CD4-positive, alpha-beta T cell treated with Interferon gamma for 1 hour (primary cell): ENCODE data around the gene ECHDC1.
"Not testable (repeated sequence)": the region's sequence is repeated elsewhere in the genome, so short reads cannot be mapped to it uniquely, and the experiment has no call there.

Experiments
- DNase-seq: peaks from one replicate; pipeline ENCODE4 v3.0.0-alpha.2; 2020

ECHDC1 gene

DNA sequence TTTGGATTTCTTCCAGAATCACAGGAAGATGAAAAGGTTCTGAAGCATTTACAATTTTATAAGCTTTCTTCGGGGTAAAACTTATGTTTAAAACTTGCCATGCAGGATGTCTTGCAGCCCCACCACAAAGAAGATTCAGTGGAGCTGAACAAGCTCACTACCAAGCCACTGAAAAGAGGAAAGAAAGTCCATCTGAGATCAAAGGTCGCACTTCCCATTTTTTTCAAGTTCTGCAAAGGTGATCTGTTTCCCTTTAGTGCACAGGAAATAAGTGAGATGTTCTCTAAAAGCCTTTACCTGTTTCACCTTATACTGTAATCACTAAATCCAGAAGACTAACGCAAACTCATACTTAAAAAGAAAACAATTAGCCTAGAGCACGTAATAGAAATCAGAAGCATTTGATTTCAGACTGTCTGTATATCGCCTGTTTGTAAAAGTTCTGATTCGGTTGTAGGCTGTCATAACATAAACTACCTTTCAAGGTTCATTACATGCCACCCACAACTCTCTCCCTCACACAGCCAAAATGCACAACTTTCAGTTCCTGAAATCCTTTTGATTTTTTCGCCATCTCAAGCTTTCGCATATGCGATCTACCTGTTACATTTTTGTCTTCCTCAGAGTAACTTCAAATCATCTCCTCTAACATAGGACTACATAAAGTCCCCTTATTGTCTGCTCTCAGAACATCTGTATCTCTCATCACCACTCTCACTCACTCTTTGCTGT, 1.8 kb downstream of the ECHDC1 start:
- DNase-seq, result no peak

DNA sequence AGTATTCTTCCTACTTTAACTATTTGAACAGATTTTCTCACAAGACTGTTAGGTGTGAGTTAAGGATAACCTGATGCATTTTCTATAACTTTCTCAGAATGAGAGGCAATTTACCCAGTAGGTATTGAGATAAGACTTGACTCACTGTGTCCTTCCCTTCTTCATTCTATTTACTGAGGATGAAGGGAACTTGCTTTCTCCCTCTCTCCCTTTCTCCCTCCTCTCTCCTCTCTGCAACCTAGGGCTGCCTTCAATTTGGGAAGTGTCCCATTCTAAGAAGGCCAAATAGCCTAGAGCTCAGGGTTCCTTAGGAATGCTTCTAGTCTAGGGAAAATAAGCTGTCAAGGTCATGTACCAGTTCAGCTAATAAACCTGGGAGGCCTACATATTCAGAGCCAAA, 3.2 kb downstream of the ECHDC1 start:
- DNase-seq, result no peak

DNA sequence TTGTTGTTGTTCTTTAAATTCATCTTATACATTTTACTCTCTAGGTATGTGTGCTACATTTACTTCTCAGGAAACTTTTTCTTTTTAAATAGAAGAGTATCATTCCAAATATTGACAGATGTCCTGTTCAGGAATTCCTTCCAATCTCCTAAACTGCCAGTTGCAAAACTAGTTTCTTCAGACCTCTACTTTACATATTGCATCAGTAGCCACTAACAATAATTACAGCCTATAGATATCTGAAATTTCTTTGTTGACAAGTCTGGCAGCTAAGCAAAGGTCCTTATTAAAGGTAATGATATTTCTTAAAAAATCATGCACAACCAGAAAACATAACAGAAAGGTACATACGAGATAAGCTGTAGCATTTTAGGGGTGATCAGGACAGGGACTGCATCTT, 4.5 kb downstream of the ECHDC1 start:
- no peak for DNase-seq

DNA sequence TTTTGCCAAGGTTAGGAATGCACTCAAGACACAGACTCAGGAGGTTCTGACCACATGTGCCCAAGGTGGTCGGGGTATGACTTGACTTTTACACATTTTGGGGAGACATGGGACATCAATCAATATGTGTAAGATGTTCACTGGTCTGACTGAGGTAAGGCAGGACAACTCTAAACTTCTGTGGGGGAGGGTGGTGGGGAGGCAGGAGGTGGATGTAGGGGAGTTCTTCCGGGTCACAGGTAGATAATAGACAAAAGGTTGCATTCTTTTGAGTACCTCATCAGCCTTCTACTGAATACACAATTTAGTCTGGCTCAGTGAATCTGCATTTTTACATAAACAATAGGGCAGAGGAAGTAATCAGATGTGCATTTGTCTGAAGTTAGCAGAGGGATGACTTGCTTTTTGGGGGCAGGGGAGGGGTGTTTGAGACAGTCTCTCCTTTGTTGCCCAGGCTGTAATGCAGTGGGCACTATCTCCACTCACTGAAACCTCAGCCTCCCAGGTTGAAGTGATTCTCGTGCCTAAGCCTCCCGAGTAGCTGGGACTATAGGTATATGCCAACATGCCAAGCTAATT, 10.9 kb downstream of the ECHDC1 start:
- DNase-seq, result no peak

DNA sequence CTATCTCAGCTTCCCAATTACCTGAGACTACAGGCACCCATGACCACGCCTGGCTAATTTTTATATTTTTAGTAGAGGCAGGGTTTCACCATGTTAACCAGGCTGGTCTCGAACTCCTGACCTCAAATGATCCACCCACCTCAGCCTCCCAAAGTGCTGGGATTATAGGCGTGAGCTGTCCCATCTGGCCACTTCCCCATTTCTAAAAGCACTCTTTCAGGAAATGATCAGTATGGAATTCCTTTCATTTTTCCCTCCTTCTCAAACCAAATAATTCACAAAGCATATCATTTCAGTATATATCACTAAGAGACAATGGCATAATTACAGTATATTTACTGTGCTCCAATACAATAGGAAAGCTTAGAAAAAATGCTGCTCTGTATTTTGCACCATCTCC, 12.2 kb downstream of the ECHDC1 start:
- not testable (repeated sequence) for DNase-seq

DNA sequence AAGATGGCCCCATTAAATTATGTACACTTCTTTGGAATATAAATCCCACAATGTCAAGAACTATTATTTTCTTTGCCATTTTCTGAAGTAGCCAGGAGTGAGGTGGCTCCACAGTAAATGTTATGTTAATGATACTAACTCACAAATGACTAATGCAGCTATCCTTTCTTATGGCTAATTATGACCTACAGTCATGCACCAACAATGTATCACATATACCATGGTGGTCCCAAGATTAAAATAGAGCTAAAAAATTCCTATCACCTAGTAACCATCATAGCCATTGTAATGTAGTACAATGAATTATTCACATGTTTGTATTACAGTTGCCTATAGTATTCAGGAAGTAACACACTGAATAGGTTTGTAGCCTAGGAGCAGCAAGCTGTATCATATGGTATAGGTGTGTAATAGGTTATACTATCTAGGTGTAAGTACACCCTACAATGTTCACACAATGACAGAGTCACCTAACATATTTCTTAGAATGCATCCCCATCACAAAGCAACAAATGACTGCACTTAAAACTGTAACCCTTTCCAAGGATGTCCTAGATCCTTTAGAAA, 15.3 kb downstream of the ECHDC1 start:
- no peak for DNase-seq

DNA sequence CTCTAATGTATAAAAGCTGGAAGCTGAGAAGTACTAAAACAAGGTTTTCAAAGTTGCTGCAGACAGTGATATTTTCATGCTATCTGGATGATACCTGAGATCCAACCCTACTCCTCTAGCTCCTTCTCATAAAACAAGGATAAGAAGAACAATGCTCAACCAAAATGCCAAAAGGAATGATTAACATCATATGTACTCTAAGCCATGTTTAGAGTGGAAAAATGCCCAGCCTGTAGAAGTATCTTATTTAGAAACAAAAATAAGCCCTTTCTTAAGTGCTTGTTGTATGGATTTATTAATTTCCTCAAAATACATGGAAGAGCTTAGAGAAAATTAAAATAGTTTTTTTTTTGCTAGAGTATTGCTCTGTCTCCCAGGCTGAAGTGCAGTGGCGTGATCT, 23.7 kb downstream of the ECHDC1 start:
- no peak for DNase-seq

DNA sequence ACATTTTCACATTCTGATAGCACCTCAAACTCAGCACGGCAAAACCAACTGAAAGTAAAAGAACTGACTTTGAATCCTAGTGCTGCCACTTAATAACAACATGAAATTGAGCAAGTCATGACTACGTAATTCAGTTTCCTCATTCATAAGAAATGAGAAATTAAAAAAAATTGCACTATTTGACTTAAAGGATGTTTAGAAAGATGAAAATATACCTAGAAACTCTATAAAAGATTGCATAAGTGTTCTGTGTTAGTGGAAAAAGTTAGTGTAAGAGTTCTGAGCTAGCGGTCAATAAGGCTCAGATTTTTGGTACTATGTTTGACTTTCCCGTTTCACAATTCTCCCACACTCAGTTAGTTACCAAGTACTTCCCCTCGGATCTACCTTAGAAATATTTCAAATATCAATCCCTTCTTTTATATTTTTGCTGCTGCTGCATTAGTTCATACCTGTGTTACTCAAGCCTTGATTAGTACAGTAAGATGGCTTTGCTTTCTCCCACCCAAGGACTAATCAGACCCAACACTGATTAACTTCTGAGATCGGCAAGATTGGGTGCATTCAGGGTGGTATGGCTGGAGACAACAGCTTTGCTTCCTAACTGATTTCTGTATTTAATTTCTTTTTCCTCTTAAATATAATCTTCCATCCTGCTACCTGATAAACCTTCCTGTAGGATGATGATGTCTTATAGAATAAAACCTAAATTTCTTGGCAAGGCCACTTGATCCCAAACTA, 25.9 kb downstream of the ECHDC1 start:
- no peak for DNase-seq

DNA sequence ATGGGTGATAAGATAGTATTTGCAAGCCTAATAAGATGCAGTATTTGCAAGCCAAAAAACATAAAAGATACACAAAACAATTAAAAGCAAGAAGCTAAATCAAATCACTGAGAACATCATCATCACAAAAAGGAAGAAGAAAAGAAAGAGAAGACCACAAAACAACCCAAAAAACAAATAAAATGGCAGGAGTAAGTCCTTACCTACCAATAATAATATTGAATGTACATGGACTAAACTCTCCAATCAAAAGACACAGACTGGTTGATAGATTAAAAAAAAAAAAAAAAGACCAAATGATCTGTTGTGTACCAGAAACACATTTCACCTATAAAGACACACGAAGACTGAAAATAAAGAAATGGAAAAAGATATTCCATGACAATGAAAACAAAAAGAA, 37.7 kb downstream of the ECHDC1 start:
- DNase-seq, result no peak

DNA sequence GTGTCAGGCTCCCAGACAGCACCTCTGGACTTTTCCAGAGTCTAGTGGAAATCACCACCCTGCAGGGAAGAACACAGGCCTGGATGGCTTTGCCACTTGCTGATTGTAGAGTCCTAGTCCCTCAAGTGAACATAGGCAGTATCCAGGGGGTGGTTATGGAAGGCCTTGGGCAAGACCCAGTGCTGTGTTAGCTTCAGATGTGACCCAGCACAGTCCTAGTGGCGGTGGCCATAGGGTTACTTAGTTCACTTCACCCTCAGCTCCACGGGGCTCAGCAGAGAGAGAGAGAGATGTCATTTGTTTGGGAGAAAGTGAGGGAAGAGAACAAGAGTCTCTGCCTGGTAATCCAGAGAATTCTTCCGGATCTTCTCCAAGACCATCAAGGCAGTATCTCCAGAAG, 39.5 kb downstream of the ECHDC1 start:
- DNase-seq, result no peak

DNA sequence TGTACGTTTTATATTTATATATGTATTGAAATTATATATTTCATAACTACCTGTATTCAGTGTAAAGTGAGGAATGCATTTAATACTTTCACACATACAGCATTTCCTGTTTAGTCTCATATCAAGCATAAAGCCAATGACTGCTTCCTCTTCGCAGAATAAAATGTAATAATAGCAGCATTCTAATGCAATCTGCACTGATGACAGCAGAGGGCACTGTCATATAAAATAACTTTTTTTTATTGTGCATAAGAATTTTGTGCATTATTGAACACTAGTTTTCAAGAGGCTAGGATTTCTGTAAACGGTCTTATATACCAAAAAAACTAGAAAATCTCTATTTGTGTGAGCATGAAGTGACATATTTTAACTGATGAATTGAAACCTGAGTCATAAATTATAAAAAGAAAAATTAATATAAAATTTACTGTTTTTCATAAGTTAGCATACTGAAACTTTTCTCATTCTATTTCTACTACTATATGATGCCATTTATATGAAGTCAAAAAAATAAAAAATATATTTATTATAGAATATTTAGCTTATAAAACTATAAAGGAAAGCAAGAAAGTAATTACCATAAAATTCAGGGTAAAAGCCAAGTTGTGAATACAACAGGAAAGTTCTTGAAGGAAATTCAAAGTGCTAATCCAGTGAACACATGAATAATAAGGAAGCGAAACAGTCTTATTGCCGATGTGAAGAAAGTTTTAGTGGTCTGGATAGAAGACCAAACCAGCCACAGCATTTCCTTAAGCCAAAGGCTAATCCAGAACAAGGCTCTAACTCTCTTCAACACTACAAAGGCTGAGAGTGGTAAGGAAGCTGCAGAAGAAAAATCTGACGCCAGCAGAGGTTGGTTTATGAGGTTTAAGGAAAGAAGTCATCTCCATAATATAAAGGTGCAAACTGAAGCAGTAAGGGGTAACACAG, 40.4 kb downstream of the ECHDC1 start:
- peak; percentile 13 for DNase-seq

DNA sequence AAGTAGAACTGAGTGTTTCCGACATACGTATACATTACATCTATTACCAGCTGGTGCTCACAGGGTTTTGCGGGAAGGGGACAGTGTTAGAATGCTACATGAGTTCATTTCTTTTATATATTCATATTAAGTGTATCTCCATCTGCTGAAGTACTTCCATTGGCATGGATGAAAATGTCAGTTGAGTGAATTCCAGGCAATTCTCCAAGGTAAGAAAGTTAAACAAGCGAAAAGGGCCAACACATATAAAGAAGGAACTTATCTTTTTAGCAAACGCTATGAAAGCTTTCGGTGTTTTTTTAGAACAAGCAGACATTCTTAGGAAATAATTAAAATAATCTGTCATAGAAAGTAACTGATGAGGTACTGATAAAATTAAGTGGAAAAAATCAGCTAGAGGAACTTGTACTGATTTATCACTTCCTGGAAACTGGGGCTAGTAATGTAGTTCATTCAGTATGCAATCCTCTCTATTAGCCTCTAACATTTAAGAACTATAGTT, 42.2 kb downstream of the ECHDC1 start:
- DNase-seq, result no peak

DNA sequence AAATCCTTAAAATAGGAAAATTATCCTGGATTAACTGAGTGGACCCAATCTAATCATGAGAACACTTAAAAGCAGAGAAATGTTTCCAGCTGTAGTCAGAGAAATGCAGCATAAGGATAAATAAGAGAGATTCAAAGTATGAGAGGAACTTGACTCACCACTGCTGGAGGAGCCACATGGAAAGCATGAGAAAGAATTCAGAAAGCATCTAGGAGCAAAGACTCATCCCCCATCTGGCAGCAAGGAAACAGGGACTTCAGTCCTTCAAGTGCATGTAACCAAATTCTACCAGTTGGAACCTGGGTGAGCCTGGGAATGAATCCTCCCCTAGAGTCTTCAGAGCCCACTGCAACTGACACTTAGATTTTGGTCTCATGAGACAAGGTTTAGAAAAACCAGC, 43.0 kb downstream of the ECHDC1 start:
- DNase-seq, result no peak

DNA sequence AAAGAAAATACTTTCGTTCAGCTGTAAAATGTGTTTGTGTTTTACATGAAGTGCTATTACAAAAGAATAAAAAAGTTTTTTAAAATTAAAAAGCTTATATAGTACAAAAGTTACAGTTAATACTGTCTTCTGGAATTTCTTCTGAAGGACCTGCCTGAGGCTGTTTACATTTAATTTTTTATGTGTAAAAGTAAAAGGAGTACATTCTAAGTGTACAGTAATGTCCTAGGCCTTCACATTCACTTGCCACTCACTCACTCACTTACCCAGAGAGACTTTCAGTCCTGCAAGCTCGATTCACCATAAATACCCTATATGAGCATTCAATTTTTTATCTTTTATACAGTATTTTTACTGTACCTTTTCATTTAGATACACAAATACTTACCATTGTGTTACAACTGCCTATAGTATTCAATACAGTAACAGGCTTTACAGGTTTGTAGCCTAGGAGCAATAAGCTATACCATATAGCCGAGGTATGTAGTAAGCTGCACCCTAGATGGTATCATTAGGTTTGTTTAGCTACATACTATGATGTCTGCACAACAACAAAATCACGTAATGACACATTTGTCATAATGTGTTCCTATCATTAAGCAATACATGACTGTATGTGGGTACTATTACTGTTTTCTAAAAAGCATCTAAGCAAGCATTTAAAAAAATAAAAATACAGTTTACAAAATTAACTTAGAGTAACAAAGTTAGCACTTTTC, 43.7 kb downstream of the ECHDC1 start:
- DNase-seq, result no peak

DNA sequence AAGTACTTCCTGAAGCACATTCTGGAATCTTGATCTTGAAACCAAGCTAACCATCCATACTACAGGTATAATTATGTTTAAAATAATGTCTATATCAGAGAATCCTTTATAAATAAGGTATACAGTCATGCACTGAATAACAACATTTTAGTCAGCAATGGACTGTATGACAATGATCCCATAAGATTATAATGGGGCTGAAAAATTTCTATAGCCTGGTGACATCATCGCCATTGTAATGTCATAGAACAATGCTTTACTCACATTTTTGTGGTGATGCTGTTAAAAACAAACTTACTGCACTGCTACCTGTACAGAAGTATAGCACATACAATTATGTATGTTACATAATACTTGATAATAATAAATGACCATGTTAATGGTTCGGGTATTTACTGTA, 44.9 kb downstream of the ECHDC1 start:
- no peak for DNase-seq

DNA sequence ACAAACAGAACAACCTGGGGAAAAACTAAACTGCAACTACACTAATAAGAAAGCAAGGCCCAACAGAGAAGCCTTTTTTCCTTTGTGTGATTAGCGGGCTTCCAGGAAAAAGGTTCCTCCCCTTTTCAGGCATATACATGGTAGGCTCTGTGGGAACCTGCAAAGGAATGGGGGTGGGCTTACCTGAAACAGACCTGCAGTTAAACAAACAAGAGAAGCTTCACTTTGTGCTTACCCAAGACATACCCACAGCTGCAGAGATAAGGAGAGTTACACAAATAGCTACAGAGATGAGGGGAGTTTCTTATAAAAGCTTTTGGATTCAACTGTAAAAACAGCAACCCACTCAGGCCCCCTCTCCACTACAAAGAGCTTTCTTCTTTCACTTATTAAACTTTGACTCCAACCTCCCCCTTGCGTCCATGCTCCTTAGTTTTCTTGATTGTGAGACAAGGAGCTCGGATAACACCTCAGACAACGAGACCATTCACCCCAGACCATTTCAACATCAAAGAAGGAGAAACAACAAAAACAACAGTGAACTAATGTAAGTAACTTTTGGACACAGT, 45.8 kb downstream of the ECHDC1 start:
- DNase-seq, result no peak

DNA sequence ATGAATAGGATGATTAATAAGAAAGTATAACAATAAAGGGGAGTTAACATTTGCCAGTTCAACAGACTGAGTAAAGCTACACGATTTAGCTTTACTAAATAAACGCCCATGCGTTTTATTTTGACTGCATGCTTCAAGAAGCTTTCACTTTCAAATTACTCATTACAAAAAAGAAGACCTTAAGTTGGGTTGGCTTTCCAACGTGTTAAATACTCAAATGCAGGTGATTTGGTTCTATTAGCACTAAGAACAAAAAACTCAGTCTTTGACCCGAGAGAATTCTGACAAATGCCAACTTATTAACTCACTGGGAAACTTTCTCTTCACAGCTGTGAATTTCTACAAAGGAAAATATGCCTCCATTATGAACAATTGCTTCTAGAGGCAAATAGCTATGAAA, 51.9 kb downstream of the ECHDC1 start:
- no peak for DNase-seq

DNA sequence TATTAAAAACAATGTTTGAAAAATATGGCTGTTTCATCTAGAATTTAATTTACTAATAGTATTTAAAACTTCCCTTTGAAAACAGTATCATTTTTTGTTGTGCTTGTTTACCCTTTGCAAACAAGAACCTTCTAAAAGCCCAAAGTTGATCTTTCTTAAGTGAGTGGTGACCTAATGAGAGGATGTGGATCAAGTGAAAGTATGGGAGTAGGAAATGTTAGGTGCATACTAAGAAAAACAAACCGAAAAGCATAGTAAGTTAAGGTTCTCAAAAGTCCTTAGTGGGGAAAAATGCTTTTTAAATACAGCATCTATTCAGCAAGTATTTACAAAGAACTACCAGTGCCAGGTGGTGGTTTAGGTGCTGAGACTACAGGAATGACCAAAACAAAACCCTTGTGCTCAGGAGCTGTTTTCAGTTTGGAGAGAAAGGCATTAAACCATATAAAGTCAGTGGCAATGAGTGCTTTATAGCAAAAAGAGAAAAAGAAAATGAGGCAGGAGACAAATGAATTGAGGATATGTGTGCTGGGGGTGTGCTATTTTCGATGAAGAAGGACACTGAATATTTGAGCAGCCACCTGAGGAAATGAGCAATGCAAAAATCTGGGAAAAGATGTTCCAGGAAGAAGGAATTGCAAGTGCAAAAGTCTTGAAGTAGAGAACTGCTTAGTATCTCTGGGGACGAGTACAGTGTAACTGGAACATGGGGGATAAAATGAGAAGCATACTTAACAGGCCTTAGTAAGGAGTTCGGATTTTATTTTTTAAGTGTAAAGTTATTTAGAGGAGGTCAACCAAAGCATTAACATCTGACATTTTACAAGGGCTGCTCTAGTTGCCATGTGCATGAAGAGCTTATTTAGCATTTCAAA, 52.8 kb downstream of the ECHDC1 start:
- no peak for DNase-seq

DNA sequence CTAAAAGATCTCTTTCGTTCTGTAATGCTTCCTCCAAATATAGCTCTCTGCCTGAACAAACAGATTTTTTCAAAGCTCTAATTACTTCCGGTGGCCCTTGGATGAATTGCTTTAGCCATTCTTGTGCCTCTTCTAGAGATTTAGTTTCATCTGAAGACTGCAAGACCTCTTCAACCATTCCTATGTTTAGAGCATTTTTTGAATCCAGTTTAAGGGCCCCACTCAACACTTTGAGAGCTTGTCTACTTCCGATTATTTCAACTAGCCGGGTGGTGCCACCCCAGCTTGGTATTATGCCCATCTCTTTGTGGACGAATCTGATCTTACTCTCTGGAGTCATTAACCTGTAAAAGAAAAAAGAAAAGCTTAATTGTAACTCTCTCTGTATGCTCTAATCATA, 53.5 kb downstream of the ECHDC1 start:
- DNase-seq, result no peak

DNA sequence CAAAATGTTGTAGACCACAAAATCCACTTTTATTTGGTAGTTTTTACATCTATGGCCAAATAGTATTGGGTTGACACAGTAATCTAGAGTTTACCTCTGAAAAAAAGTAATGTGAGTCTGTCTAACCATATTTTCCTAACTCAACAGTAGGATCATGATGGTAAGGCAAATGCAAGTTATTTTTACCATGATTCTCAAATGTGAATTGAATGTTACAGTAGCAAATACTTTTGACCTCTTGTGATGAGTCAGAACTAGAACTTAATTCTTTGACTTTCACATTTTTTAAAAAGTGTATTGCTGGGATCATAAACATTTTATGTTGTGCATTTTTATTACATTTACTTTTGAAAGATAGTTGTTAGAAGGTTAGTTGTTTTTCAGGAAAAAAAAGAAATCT, 54.7 kb downstream of the ECHDC1 start:
- no peak for DNase-seq

DNA sequence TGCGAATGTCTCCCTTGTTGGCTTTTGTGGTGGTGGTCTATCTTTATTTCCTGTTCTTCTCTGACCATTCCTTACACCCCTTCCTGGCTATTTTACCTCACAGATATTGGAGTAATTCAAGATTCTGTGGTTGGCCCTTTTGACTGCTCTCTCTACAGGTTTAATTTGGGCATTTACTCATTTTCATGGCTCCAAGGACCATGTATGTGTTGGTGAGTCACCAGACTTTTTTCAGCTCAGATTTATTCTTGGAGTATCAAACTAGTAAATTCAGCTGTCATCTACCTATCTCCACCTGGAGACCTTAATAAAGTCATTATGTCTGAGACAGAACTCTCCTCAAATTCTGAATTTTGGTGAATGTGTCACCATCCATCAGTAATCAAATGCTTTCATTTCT, 61.2 kb downstream of the ECHDC1 start:
- no peak for DNase-seq
